Measurements from ENCODE around the gene CLRN2.
"Not testable (repeated sequence)": the region's sequence is repeated elsewhere in the genome, so short reads cannot be mapped to it uniquely, and the experiment has no call there.

CLRN2 gene

DNA sequence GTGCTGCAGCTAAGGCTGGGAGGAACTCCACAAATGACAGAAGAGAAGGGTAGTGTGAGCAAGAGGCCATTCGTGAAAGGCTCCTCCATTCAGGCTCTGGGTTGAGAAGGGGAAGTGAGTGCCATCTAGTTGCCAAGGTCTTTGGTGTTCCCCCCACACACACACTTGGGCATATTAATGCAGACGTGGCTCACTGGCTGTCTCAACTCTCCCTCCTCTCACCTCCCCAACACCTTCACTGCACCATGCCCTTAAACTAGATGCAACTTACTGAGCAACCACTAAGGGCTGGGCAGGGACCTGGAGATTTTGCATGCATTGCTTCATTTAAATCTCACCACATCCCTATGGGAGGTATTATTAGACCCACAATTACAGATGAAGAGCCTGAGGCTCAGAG lies 8.7 kb downstream of the CLRN2 start:
- Histone ChIP-seq H3K4me3 (ENCODE audit: low read depth, low read length) (no peak overlapping the region), H3K9me3 (ENCODE audit: control insufficient read depth, insufficient read depth, low read length) (no peaks in the 10 kb centered on the region), H3K36me3 (ENCODE audit: control insufficient read depth, insufficient read depth, low read length) (no peaks in the 10 kb centered on the region), H3K4me1 (ENCODE audit: control insufficient read depth, insufficient read depth, low read length) (no peaks in the 10 kb centered on the region), H3K27me3 (ENCODE audit: control insufficient read depth, insufficient read depth, low read length) (no peaks in the 10 kb centered on the region), H3K27ac (ENCODE audit: low read depth, low read length) (no peak overlapping the region), H3K9ac (ENCODE audit: low read depth, low read length) (no peak overlapping the region)

DNA sequence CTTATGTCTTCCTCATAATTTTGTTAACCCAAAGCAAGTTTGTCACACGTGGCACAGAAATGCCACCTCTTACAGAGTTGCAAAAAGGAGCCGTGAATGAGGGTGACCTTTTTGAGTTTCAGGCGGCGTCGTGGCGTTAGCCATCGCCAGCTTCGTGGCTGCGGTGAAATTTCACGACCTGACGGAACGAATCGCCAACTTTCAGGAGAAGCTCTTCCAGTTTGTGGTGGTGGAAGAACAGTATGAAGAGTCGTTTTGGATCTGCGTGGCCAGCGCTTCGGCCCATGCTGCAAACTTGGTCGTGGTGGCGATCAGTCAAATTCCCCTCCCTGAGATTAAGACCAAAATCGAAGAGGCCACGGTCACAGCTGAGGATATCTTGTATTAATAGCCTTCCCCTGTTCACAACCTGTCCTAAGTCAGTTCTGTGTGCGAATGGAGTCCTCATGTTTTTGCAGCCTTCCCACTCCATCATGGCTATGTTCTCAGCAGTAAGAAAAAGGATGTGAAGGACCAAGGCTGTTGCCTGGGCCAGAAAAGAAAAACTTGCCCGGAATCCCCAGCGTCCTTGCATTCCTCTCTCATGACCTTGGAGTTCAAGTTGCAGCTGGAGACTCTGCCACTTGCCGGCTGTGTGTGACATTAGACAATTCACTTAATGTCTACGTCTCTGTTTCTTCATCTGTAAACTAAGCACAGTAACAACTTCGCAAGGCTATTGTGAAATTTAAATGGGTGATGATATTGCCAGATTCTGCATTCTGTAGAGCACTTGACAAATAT lies 11.9 kb downstream of the CLRN2 start:
- Histone ChIP-seq H3K27ac (ENCODE audit: low read depth, low read length) (no peak overlapping the region), H3K9me3 (ENCODE audit: control insufficient read depth, insufficient read depth, low read length) (no peaks in the 10 kb centered on the region), H3K27me3 (ENCODE audit: control insufficient read depth, insufficient read depth, low read length) (no peaks in the 10 kb centered on the region), H3K36me3 (ENCODE audit: control insufficient read depth, insufficient read depth, low read length) (no peaks in the 10 kb centered on the region), H3K9ac (ENCODE audit: low read depth, low read length) (no peak overlapping the region), H3K4me1 (ENCODE audit: control insufficient read depth, insufficient read depth, low read length) (no peaks in the 10 kb centered on the region), H3K4me3 (ENCODE audit: low read depth, low read length) (no peak overlapping the region)

DNA sequence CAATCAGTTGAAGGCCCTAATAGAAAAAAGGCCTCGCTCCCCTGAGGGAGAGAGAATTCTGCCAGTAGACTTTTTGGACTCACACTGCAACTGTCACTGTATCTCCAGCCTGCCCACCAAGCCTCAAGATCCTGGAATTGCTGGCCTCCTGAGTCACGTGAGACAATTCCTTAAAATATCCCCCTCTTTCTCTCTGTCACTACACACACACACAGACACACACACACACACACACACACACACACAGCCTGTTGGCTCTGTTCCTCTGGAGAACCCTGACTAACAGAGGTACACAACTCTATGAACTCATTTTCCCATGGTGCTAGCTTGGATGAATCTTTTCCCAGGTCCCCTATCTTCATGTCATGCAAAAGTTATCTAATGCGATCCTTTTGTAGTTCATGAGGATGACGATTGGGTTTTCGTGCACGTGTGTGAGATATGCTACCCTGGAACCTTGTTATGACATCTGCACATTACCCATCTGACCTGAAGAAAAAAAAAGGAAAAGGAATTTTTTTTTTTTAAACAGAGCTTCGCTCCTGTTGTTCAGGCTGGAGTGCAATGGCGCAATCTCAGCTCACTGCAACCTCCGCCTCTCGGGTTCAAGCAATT lies 13.7 kb downstream of the CLRN2 start:
- Histone ChIP-seq H3K4me3 (ENCODE audit: low read depth, low read length) (no peak overlapping the region), H3K27me3 (ENCODE audit: control insufficient read depth, insufficient read depth, low read length) (no peaks in the 10 kb centered on the region), H3K27ac (ENCODE audit: low read depth, low read length) (no peak overlapping the region), H3K9me3 (ENCODE audit: control insufficient read depth, insufficient read depth, low read length) (no peaks in the 10 kb centered on the region), H3K36me3 (ENCODE audit: control insufficient read depth, insufficient read depth, low read length) (no peaks in the 10 kb centered on the region), H3K9ac (ENCODE audit: low read depth, low read length) (no peak overlapping the region), H3K4me1 (ENCODE audit: control insufficient read depth, insufficient read depth, low read length) (no peaks in the 10 kb centered on the region)

DNA sequence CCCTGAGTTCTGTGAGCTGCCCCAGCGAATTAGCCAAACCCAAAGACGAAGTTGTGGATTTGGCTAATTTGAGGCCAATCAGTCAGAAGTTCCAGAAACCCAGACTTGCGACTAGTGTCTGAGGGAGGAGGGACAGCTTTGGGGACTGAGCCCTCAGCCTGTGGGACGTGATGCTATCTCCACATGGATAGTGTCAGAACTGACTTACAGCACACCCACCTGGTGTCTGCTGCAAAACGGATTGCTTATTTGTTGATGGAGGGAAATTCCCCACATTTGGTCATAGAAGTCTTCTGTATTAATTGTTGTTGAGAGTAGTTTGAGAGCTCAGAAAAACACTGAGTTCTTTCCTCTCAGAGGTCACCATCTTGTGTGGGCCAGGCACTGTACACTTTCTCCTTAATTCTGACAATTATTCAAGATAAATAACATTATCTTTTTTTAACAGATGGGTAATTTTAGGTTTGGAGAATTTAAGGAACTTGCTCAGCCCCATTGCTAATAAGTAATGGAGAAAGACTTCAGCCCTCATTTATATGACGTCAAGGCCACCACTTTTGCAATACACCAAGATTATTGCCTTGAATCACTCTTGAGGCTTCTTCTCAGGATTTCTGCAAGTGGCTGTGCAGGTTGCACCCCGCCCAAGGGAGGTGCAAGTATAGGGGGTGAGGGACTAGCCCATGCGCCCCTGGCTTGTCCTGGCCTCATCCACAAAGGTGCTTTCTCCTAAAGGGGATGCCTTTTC lies 16.7 kb downstream of the CLRN2 start:
- H3K9me3 ChIP-seq (ENCODE audit: control insufficient read depth, insufficient read depth, low read length), result no peaks in the 10 kb centered on the region
- no peaks in the 10 kb centered on the region for H3K4me1 ChIP-seq (ENCODE audit: control insufficient read depth, insufficient read depth, low read length)
- no peak overlapping the region for H3K27ac ChIP-seq (ENCODE audit: low read depth, low read length)
- H3K27me3 ChIP-seq (ENCODE audit: control insufficient read depth, insufficient read depth, low read length), result no peaks in the 10 kb centered on the region
- no peak overlapping the region for H3K4me3 ChIP-seq (ENCODE audit: low read depth, low read length)
- H3K36me3 ChIP-seq (ENCODE audit: control insufficient read depth, insufficient read depth, low read length), result no peaks in the 10 kb centered on the region
- H3K9ac ChIP-seq (ENCODE audit: low read depth, low read length), result no peak overlapping the region

DNA sequence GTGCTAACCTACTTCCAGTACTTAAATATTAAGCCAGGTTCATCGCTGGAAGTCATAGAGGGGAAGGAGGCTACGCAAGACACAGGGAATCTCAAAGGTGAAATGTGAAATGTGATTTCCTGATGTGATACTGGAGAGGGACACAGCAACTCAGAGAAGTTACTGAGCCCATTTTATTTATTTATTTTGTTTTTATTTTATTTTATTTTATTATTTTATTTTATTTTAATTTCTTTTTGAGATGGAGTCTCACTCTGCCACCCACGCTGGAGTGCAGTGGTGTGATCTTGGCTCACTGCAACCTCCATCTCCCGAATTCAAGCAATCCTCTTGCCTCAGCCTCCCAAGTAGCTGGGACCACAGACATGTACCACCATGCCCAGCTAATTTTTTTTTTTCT lies 19.7 kb downstream of the CLRN2 start:
- Histone ChIP-seq H3K4me3 (ENCODE audit: low read depth, low read length) (no peak overlapping the region), H3K36me3 (ENCODE audit: control insufficient read depth, insufficient read depth, low read length) (no peaks in the 10 kb centered on the region), H3K27ac (ENCODE audit: low read depth, low read length) (no peak overlapping the region), H3K4me1 (ENCODE audit: control insufficient read depth, insufficient read depth, low read length) (no peaks in the 10 kb centered on the region), H3K9ac (ENCODE audit: low read depth, low read length) (no peak overlapping the region), H3K27me3 (ENCODE audit: control insufficient read depth, insufficient read depth, low read length) (no peaks in the 10 kb centered on the region), H3K9me3 (ENCODE audit: control insufficient read depth, insufficient read depth, low read length) (no peaks in the 10 kb centered on the region)

DNA sequence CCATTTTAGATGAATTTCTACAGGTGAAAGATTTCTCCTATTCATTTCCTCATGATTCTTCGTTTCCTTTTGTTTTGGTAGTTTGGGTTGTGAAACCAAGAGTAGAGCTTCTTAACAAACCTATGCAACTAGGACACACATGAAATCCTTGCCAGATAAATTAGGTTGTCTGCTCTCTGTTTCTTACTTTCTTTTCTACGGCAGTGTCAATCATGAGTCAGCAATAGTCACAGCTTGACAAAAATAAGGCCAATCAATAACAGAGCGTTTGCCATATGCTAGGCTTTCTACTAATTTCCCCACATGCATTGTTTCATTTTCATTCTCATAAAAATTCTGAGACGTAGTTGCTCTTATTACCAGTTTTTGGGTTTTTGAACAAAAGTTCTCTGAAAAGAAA lies 20.3 kb downstream of the CLRN2 start:
- Histone ChIP-seq H3K9ac (ENCODE audit: low read depth, low read length) (no peak overlapping the region), H3K4me3 (ENCODE audit: low read depth, low read length) (no peak overlapping the region), H3K9me3 (ENCODE audit: control insufficient read depth, insufficient read depth, low read length) (no peaks in the 10 kb centered on the region), H3K36me3 (ENCODE audit: control insufficient read depth, insufficient read depth, low read length) (no peaks in the 10 kb centered on the region), H3K27me3 (ENCODE audit: control insufficient read depth, insufficient read depth, low read length) (no peaks in the 10 kb centered on the region), H3K4me1 (ENCODE audit: control insufficient read depth, insufficient read depth, low read length) (no peaks in the 10 kb centered on the region), H3K27ac (ENCODE audit: low read depth, low read length) (no peak overlapping the region)

DNA sequence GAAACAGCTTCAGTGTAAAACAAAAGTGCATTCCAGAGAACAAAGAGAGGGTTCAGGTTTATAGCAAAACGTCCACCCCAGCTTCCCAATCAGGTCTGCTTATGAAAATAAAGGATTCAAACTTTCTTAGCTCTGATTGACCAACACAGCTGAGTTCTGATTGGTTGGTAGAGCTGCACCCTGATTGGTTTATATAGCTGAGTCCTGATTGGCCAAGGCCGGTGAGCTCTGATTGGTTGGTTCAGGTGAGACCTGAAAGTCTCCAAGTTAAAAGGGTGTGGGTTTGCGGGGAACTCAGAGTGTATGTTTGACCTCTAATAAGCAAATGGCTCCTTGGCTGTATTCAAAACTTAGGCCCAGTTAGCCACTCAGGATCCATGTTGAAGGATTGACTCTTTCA lies 20.9 kb downstream of the CLRN2 start:
- H3K27me3 ChIP-seq (ENCODE audit: control insufficient read depth, insufficient read depth, low read length), result no peaks in the 10 kb centered on the region
- no peak overlapping the region for H3K9ac ChIP-seq (ENCODE audit: low read depth, low read length)
- no peak overlapping the region for H3K27ac ChIP-seq (ENCODE audit: low read depth, low read length)
- no peaks in the 10 kb centered on the region for H3K36me3 ChIP-seq (ENCODE audit: control insufficient read depth, insufficient read depth, low read length)
- no peaks in the 10 kb centered on the region for H3K9me3 ChIP-seq (ENCODE audit: control insufficient read depth, insufficient read depth, low read length)
- no peaks in the 10 kb centered on the region for H3K4me1 ChIP-seq (ENCODE audit: control insufficient read depth, insufficient read depth, low read length)
- H3K4me3 ChIP-seq (ENCODE audit: low read depth, low read length), result no peak overlapping the region

DNA sequence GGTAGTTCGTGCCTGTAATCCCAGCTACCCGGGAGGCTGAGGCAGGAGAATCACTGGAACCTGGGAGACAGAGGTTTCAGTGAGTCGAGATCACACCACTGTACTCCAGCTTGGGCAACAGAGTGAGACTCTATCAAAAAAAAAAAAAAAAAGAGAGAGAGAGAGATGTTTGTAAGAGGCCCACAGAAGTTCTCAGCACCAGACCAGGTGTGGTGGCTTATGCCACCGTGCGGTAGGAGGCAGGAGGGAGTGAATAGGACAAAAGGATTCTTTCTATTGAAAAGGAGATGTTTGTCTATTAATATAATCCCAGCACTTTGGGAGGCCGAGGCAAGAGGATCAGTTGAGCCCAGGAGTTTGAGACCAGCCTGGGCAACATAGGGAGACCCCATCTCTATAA lies 22.1 kb downstream of the CLRN2 start:
- H3K27me3 ChIP-seq (ENCODE audit: control insufficient read depth, insufficient read depth, low read length); H3K9me3 ChIP-seq (ENCODE audit: control insufficient read depth, insufficient read depth, low read length); H3K9ac ChIP-seq (ENCODE audit: low read depth, low read length); H3K4me3 ChIP-seq (ENCODE audit: low read depth, low read length); H3K36me3 ChIP-seq (ENCODE audit: control insufficient read depth, insufficient read depth, low read length); H3K27ac ChIP-seq (ENCODE audit: low read depth, low read length); H3K4me1 ChIP-seq (ENCODE audit: control insufficient read depth, insufficient read depth, low read length): not testable (repeated sequence)

DNA sequence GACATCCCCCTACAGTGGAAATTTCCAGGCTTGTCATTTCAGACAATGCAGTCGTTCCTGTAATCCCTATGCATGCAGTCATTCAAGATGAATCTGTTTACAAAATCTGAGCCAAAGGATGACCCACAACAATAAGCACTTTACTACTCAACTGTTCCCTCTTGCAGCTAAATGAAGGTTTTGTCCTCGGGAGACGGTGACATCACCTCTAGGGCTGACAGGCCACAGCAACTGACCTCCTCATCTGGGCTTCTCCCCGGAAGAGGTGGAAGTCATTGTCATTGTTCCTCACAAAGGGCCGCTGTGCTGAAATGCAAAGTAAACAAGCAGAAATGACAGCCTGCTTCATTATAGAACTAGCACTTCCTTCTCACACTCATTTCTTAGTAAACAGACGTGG lies 29.2 kb downstream of the CLRN2 start:
- Histone ChIP-seq H3K27ac (ENCODE audit: low read depth, low read length) (peak overlapping the region; percentile 12), H3K4me1 (ENCODE audit: control insufficient read depth, insufficient read depth, low read length) (peaks cover 10% of the 10 kb centered on the region)

DNA sequence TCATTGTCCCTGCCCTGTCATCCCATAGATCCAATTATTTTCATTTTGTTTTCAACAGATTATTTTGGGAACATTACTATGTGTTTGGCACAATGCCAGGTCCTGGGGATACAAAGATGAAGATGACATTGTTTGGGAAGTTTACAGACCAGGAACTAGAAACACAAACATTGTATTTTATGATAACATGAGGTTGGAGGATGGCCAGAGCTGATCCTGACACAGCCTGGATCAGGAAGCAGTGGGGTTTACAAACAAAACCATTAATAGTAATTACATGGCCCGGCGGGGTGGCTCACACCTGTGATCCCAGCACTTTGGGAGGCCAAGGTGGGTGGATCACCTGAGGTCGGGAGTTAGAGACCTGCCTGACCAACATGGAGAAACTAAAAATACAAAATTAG lies 29.9 kb downstream of the CLRN2 start:
- Histone ChIP-seq H3K9ac (ENCODE audit: low read depth, low read length) (no peak overlapping the region), H3K27me3 (ENCODE audit: control insufficient read depth, insufficient read depth, low read length) (peaks cover 10% of the 10 kb centered on the region; the same call in 1 of the 2 replicates), H3K4me3 (ENCODE audit: low read depth, low read length) (no peak overlapping the region), H3K36me3 (ENCODE audit: control insufficient read depth, insufficient read depth, low read length) (no peaks in the 10 kb centered on the region), H3K4me1 (ENCODE audit: control insufficient read depth, insufficient read depth, low read length) (peaks cover 10% of the 10 kb centered on the region), H3K27ac (ENCODE audit: low read depth, low read length) (peak overlapping the region; percentile 12), H3K9me3 (ENCODE audit: control insufficient read depth, insufficient read depth, low read length) (no peaks in the 10 kb centered on the region)

More for the DNA sequence above, 29.2 kb downstream of the CLRN2 start:
- Histone ChIP-seq H3K27me3 (ENCODE audit: control insufficient read depth, insufficient read depth, low read length) (peaks cover 10% of the 10 kb centered on the region; the same call in 1 of the 2 replicates), H3K4me3 (ENCODE audit: low read depth, low read length) (no peak overlapping the region), H3K9me3 (ENCODE audit: control insufficient read depth, insufficient read depth, low read length) (no peaks in the 10 kb centered on the region), H3K36me3 (ENCODE audit: control insufficient read depth, insufficient read depth, low read length) (no peaks in the 10 kb centered on the region), H3K9ac (ENCODE audit: low read depth, low read length) (no peak overlapping the region)

Data from HUES48 (cell line).